K562 treated with DMSO at 1 percent for 24 hours (cell line): Measurements from ENCODE around the gene IGSF22. TPM values are rescaled to one million over a fixed set of nuclear protein-coding genes. Genes with fewer than 3 reads are reported as not detected.

Experiments used
- total RNA-seq: library from RNA; unstranded; fragments of 300-600 nt; gene quantifications from 2 replicates; pipeline ENCODE4 v1.2.3, GENCODE V29; 2022; ENCODE audit warnings: low read depth; ENCODE audit not compliant: insufficient read depth

Gene IGSF22
- not detected in 2 replicates for total RNA-seq

GRCh38 chr11:18726040-18726439 lies at the start of gene IGSF22:
IGSF22 (minus strand) TSS chr11:18726188; CDS start chr11:18724236, 1,952 bp downstream.

GRCh38 chr11:18698341-18699268 lies 27.4 kb downstream of the IGSF22 start, which contains the start of gene TMEM86A:
TMEM86A (plus strand) TSS chr11:18698779; CDS start chr11:18698887, 108 bp downstream.

Other genes starting within 250 kb of the IGSF22 start
- 53.7 and 68.5 TPM in 2 replicates for gene TSG101, start 199.2 kb downstream of the IGSF22 start, total RNA-seq
- gene UEVLD, start 137.5 kb downstream of the IGSF22 start, total RNA-seq: 5.0 and 6.1 TPM in 2 replicates
- not detected in 2 replicates for gene MISFA, start 126.4 kb downstream of the IGSF22 start, total RNA-seq
- gene SPTY2D1, start 91.8 kb downstream of the IGSF22 start, total RNA-seq: 12.1 and 15.6 TPM in 2 replicates
- 3.6 and 3.9 TPM in 2 replicates for gene TMEM86A, start 27.4 kb downstream of the IGSF22 start, total RNA-seq
- not detected in 2 replicates for gene PTPN5, start 65.6 kb upstream of the IGSF22 start, total RNA-seq
- not detected in 2 replicates for gene MRGPRX1, start 213.2 kb upstream of the IGSF22 start, total RNA-seq